ENCODE data around the gene UGT1A10. TPM values are rescaled to one million over a fixed set of nuclear protein-coding genes. Genes with fewer than 3 reads are reported as not detected.

UGT1A10 gene
- total and polyA plus RNA-seq, 3 experiments from 2014 or later, result not detected

DNA sequence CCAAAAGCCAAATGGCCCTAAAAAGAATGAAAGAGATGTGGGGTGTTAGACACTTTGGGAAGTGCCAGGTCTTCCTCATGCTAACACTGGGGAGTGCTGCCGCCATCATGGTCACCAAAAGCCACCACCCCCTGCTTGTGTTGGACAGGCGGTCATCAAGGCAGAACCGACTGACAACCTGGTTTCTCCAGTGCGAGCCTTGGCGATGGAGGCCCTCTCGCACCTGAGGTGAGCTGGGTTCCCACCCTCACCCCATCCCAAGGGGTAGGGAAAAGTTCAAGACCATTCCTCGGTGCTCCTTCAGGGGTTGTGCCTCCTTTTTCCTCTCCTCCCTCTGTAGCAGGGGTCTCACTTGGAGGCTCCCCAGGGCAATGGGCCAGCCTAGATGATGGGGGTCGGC, 175.5 kb downstream of the UGT1A10 start:
- no peaks in the 10 kb centered on the region for H3K36me3 Mint-ChIP-seq
- Histone ChIP-seq H3K4me3 (ENCODE audit: low read length) (no peak overlapping the region), H3K9me3 (ENCODE audit: low read length) (no peaks in the 10 kb centered on the region), H3K36me3 (ENCODE audit: insufficient read depth, low read length) (no peaks in the 10 kb centered on the region), H3K27me3 (ENCODE audit: insufficient read depth, low read length, poor library complexity, severe bottlenecking) (peaks cover 5% of the 10 kb centered on the region), H3K27ac (ENCODE audit: low read depth, low read length) (no peak overlapping the region), H3K4me1 (ENCODE audit: insufficient read depth, low read length) (no peaks in the 10 kb centered on the region)
- H3K27me3 Mint-ChIP-seq, result peaks cover 21 to 39% of the 10 kb centered on the region in 2 donors
- ChIA-PET CTCF (no interaction called here), POLR2A (no interaction called here)
- no peak overlapping the region for H3K4me3 Mint-ChIP-seq
- DNase-seq, result peak in 1 of 5 donors; percentile 39
- no peaks in the 10 kb centered on the region for H3K9me3 Mint-ChIP-seq
- H3K27ac Mint-ChIP-seq, result no peak overlapping the region
- no peaks in the 10 kb centered on the region for H3K4me1 Mint-ChIP-seq

DNA sequence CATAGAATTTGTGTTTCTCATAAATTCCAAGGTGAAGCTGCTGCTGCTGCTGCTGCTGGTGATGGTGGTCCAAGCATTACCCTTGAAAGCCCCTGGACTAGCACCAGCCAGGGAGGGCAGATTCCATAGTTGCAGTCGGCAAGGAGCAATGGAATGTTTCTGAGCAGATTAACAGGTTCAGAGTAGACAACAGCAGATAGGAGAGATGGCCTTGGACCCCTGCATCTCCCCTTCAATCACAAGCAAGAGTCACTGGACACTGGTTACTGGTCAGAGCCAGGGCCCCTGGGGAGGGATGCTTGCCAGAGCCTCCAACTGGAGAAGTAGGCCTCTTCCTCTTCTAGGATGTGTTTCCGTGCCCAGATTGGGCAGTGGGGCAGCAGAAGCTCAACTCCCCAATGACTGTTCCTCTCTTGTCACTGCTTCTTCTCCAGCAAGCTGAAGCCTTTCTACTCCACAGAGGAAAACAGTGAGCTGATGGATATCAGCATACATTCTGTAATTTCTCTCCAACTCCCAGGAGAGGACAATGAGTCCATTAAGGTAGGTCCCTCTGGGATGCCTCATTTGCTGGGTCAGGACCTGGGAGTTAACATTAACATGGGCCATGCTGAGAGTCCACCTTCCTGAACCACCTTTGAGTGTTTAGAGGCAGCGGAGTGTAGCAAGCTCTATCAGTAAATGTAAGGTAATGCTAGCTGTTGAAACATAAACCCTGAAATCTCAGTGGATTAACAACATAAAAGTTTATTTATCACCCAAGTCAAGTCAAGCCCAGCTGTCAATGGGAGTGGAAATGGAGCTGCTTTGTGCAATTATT, 177.2 kb downstream of the UGT1A10 start:
- CTCF ChIA-PET, result no interaction called here

DNA sequence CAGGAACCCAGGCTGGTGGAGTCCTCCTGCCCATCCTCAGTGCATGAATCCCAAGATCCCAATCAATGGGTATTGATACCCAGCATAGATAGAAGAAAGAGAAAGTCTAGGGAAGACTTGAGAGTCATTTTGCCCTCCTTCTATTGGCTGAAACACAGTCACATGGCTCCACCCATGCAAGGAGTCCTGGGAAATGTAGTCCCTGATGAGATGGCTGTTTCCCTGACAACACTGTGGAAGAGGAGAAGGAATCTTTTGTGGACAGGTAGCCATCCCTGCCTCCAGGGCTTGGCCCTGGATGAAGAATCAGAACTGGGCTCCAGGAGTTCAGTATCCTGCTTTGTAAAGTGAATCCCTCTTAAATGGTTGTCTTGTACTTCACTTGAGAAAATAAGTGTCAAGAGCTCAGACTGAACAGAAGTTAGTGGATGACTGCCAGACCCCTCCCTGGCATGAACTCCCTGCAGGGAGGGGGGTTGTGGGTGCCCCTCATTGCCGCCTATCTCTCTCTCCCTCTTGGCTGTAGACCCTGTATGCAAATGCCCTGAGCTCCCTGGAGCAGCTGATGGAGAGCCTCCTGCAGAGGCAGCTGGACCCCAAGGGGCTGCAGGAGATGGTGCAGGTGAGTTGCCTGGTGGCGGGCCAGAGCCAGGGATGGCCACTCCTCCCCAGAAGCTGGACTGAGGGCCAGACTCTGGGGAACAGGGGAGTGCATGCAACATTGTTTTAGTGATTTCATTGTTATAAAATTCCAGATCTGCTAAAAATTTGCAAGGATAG, 178.0 kb downstream of the UGT1A10 start:
- DNase-seq, result no peak
- Histone ChIP-seq H3K4me3 (ENCODE audit: low read length) (no peak overlapping the region), H3K9me3 (ENCODE audit: low read length) (no peaks in the 10 kb centered on the region), H3K27ac (ENCODE audit: low read depth, low read length) (no peak overlapping the region), H3K4me1 (ENCODE audit: insufficient read depth, low read length) (no peaks in the 10 kb centered on the region), H3K27me3 (ENCODE audit: insufficient read depth, low read length, poor library complexity, severe bottlenecking) (no peaks in the 10 kb centered on the region), H3K36me3 (ENCODE audit: insufficient read depth, low read length) (no peaks in the 10 kb centered on the region)
- Mint-ChIP-seq H3K27me3 (peaks cover 11 to 38% of the 10 kb centered on the region in 2 donors), H3K4me1 (no peaks in the 10 kb centered on the region), H3K27ac (no peak overlapping the region), H3K4me3 (no peak overlapping the region), H3K36me3 (no peaks in the 10 kb centered on the region), H3K9me3 (no peaks in the 10 kb centered on the region)
- ChIA-PET POLR2A (no interaction called here), CTCF (no interaction called here)

More for the DNA sequence above, 177.2 kb downstream of the UGT1A10 start:
- H3K27me3 ChIP-seq (ENCODE audit: insufficient read depth, low read length, poor library complexity, severe bottlenecking), result peaks cover 2% of the 10 kb centered on the region
- Mint-ChIP-seq H3K27me3 (peaks cover 17 to 45% of the 10 kb centered on the region in 2 donors), H3K27ac (no peak overlapping the region), H3K36me3 (no peaks in the 10 kb centered on the region), H3K4me3 (no peak overlapping the region), H3K9me3 (no peaks in the 10 kb centered on the region), H3K4me1 (no peaks in the 10 kb centered on the region)
- H3K36me3 ChIP-seq (ENCODE audit: insufficient read depth, low read length), result no peaks in the 10 kb centered on the region
- no peak overlapping the region for H3K27ac ChIP-seq (ENCODE audit: low read depth, low read length)
- peak in 1 of 5 donors; percentile 30 for DNase-seq
- no peak overlapping the region for H3K4me3 ChIP-seq (ENCODE audit: low read length)
- no peaks in the 10 kb centered on the region for H3K4me1 ChIP-seq (ENCODE audit: insufficient read depth, low read length)
- no peaks in the 10 kb centered on the region for H3K9me3 ChIP-seq (ENCODE audit: low read length)
- POLR2A ChIA-PET, result no interaction called here

DNA sequence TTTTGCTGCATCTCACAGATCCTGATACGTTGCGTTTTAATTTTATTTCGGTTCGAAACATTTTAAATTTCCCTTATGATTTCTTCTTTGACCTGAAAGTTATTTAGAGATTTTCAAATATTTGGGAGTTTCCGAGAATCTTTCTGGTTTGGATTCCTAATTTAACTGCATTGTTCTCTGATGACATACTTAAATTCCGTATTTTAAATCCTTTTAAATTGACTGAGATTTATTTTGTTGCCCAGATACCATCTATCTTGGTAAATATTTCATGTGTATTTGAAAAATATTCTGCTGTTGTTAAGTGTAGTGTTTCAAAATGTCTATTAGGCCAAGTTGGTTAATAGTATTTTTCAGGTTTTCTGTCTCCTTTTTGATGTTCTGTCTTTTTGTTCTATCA, 179.6 kb downstream of the UGT1A10 start:
- Mint-ChIP-seq H3K4me3 (no peak overlapping the region), H3K9me3 (no peaks in the 10 kb centered on the region), H3K27ac (no peak overlapping the region), H3K36me3 (no peaks in the 10 kb centered on the region), H3K27me3 (peaks cover 6 to 32% of the 10 kb centered on the region in 2 donors), H3K4me1 (no peaks in the 10 kb centered on the region)
- Histone ChIP-seq H3K4me3 (ENCODE audit: low read length) (no peak overlapping the region), H3K27ac (ENCODE audit: low read depth, low read length) (no peak overlapping the region), H3K36me3 (ENCODE audit: insufficient read depth, low read length) (no peaks in the 10 kb centered on the region), H3K27me3 (ENCODE audit: insufficient read depth, low read length, poor library complexity, severe bottlenecking) (no peaks in the 10 kb centered on the region), H3K4me1 (ENCODE audit: insufficient read depth, low read length) (no peaks in the 10 kb centered on the region), H3K9me3 (ENCODE audit: low read length) (no peaks in the 10 kb centered on the region)
- POLR2A ChIA-PET, result no interaction called here
- no peak for DNase-seq
- CTCF ChIA-PET, result no interaction called here

DNA sequence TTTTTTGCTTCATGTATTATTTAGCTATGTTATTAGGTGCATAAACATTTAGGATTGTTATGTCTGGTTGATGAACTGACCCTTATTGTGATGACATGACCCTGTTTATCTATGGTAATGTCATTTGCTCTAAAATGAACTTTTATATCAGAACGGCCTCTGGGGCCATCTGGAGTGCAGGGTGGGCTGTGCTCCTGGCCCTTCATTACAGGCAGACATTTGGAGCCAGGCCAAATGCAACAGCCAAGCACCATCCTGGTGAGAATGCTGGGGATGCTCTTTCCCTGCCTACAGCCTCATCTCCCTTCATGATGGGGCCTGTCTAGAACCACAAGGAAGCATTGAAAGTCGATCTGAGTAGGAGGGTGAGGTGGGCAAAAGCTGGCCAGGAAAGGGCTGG, 180.1 kb downstream of the UGT1A10 start:
- no peaks in the 10 kb centered on the region for H3K4me1 Mint-ChIP-seq
- CTCF ChIA-PET, result no interaction called here
- Histone ChIP-seq H3K27ac (ENCODE audit: low read depth, low read length) (no peak overlapping the region), H3K36me3 (ENCODE audit: insufficient read depth, low read length) (no peaks in the 10 kb centered on the region), H3K4me1 (ENCODE audit: insufficient read depth, low read length) (no peaks in the 10 kb centered on the region), H3K4me3 (ENCODE audit: low read length) (no peak overlapping the region), H3K27me3 (ENCODE audit: insufficient read depth, low read length, poor library complexity, severe bottlenecking) (no peaks in the 10 kb centered on the region), H3K9me3 (ENCODE audit: low read length) (no peaks in the 10 kb centered on the region)
- no peak overlapping the region for H3K4me3 Mint-ChIP-seq
- POLR2A ChIA-PET, result no interaction called here
- H3K27me3 Mint-ChIP-seq, result peaks cover 6 to 31% of the 10 kb centered on the region in 2 donors
- DNase-seq, result no peak
- H3K27ac Mint-ChIP-seq, result no peak overlapping the region
- H3K36me3 Mint-ChIP-seq, result no peaks in the 10 kb centered on the region
- no peaks in the 10 kb centered on the region for H3K9me3 Mint-ChIP-seq

DNA sequence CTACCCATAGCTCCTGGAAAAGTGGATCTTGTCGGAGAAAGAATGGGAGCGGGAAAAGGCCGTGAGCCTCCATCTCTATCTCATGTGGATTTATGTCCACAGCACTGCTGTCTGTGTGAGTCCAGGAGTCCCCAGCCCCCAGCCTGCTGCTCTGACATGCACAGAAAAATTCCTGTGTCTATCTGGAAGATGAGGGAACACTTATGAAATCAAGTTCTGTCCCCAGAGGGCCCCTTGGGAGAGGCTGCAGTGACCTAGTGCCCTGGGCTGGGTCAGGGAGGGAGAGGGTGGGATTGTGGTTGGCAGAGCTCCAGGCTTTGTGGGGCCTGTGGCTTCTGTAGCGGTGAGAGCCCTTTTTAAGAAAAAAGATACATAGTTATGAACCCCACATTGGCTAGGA, 180.5 kb downstream of the UGT1A10 start:
- H3K9me3 Mint-ChIP-seq, result no peaks in the 10 kb centered on the region
- H3K36me3 Mint-ChIP-seq, result no peaks in the 10 kb centered on the region
- no peak overlapping the region for H3K27ac Mint-ChIP-seq
- Histone ChIP-seq H3K4me1 (ENCODE audit: insufficient read depth, low read length) (no peaks in the 10 kb centered on the region), H3K27me3 (ENCODE audit: insufficient read depth, low read length, poor library complexity, severe bottlenecking) (no peaks in the 10 kb centered on the region), H3K27ac (ENCODE audit: low read depth, low read length) (no peak overlapping the region), H3K4me3 (ENCODE audit: low read length) (no peak overlapping the region), H3K9me3 (ENCODE audit: low read length) (no peaks in the 10 kb centered on the region), H3K36me3 (ENCODE audit: insufficient read depth, low read length) (no peaks in the 10 kb centered on the region)
- H3K4me1 Mint-ChIP-seq, result no peaks in the 10 kb centered on the region
- peaks cover 3 to 35% of the 10 kb centered on the region in 2 donors for H3K27me3 Mint-ChIP-seq
- no peak overlapping the region for H3K4me3 Mint-ChIP-seq
- peak in 1 of 5 donors; percentile 9 for DNase-seq
- POLR2A ChIA-PET, result no interaction called here
- CTCF ChIA-PET, result no interaction called here

DNA sequence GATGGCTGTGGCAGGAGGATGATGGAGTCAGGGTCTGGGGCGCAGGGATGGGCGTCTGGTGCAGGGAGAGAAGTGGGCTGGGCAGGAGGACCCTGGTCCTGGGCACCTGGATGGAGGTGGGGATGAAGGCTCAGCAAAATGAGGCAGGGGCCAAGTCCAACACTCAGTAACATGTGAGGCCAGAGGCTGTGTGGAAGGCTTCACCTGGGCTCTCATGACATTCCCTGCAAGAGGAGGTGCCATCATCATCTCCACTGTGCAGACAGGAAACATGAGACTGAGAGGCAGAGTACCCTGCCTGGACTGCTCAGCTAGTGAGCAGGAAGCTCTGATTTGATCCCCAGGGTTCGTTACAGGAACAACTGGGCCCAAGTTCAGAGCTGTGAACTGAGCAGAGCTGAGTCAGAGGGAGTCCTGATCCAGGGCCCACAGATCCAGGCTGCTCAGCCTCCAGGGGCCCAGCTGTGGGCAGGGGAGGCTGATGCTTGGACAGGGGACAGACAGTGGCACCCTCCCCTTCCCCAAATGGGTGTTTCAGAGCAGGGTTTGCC, 181.2 kb downstream of the UGT1A10 start:
- Histone ChIP-seq H3K9me3 (ENCODE audit: low read length) (no peaks in the 10 kb centered on the region), H3K4me1 (ENCODE audit: insufficient read depth, low read length) (no peaks in the 10 kb centered on the region), H3K4me3 (ENCODE audit: low read length) (no peak overlapping the region), H3K27ac (ENCODE audit: low read depth, low read length) (no peak overlapping the region), H3K36me3 (ENCODE audit: insufficient read depth, low read length) (no peaks in the 10 kb centered on the region), H3K27me3 (ENCODE audit: insufficient read depth, low read length, poor library complexity, severe bottlenecking) (no peaks in the 10 kb centered on the region)
- Mint-ChIP-seq H3K4me3 (no peak overlapping the region), H3K27me3 (peaks cover 3 to 31% of the 10 kb centered on the region in 2 donors), H3K4me1 (no peaks in the 10 kb centered on the region), H3K36me3 (no peaks in the 10 kb centered on the region), H3K27ac (peak overlapping the region in 1 of 8 donors; percentile 44), H3K9me3 (no peaks in the 10 kb centered on the region)
- CTCF ChIA-PET, result no interaction called here
- peak in 1 of 5 donors; percentile 12 for DNase-seq
- POLR2A ChIA-PET, result no interaction called here

DNA sequence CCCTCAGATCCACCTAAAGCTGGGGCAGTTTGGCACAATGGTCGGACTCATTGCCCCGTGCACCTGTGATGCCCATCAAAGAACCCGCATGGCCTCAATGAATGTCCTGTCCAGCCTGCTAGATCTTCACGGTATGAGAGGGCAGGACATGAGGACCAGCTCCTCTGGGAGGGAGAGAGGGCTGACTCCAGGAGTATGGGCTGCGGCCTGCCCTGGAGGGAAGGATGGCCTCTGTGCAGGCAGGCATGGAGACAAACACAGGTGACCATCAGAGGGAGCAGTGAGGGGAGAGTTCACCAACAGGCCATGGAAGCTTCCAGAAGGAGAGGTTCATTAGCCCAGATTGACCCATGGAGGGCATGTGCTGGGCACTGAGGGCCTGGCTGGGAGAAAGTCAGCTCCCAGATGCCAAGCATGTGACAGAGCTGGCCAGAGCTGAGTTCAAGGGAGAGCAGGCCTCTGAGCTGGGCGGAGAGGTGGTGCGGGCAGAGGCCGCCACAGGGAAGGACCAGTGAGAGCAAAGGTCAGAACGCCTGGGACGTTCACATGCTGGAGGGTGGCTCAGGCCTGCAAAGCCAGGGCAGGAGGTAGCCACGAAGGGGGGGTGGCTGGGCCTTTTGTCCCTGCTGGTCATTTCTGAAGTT, 181.9 kb downstream of the UGT1A10 start:
- Mint-ChIP-seq H3K9me3 (no peaks in the 10 kb centered on the region), H3K36me3 (no peaks in the 10 kb centered on the region), H3K4me1 (no peaks in the 10 kb centered on the region), H3K27ac (no peak overlapping the region), H3K4me3 (peak overlapping the region in 1 of 7 donors; percentile 9), H3K27me3 (peaks cover 3 to 31% of the 10 kb centered on the region in 2 donors)
- no peak overlapping the region for H3K4me3 ChIP-seq (ENCODE audit: low read length)
- no peaks in the 10 kb centered on the region for H3K9me3 ChIP-seq (ENCODE audit: low read length)
- DNase-seq, result peak in 1 of 5 donors; percentile 40
- H3K27ac ChIP-seq (ENCODE audit: low read depth, low read length), result no peak overlapping the region
- H3K27me3 ChIP-seq (ENCODE audit: insufficient read depth, low read length, poor library complexity, severe bottlenecking), result no peaks in the 10 kb centered on the region
- ChIA-PET POLR2A (no interaction called here), CTCF (no interaction called here)
- no peaks in the 10 kb centered on the region for H3K36me3 ChIP-seq (ENCODE audit: insufficient read depth, low read length)
- no peaks in the 10 kb centered on the region for H3K4me1 ChIP-seq (ENCODE audit: insufficient read depth, low read length)
